ENCODE data around the gene TXNDC11.

Gene TXNDC11

DNA sequence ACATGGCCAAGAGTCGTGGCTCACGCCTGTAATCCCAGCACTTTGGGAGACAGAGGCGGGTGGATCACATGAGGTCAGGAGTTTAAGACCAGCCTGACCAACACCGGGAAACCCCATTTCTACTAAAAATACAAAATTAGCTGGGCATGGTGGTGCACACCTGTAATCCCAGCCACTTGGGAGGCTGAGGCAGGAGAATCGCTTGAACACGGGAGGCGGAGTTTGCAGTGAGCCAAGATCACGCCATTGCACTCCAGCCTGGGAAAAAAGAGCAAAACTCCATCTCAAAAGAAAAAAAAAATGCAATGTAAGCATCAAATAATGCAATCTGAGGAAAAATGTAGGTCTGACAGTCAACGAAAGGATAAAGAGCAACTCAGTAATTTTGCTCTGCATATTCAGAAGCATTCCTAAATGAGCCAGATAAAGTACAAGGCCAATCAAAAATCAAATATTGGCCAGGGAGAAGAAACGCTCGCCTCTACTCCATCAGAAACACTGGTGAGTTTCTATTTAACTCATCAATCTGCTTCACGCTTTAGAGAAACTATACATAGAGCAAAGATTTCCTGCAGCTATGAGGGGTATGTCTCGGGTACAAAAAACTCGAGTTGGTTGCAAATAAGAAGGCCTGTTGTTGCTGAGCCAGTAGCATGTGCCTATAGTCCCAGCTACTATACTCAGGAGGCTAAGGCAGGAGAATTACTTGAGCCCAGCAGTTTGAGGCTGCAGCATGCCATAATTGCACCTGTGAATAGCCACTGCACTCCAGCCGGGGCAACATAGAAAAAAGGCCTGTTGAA is 3.7 kb downstream of the TXNDC11 start:
- H3K4me1 Mint-ChIP-seq: peaks cover 41% of the 10 kb centered on the region
- peaks cover 54% of the 10 kb centered on the region for H3K36me3 Mint-ChIP-seq (ENCODE audit: low read depth)
- H3K27me3 Mint-ChIP-seq (ENCODE audit: low read depth, poor library complexity): peaks cover 3% of the 10 kb centered on the region
- DNase-seq: no peak
- no peak overlapping the region for H3K27ac Mint-ChIP-seq
- TF ChIP-seq, protein P1, sequence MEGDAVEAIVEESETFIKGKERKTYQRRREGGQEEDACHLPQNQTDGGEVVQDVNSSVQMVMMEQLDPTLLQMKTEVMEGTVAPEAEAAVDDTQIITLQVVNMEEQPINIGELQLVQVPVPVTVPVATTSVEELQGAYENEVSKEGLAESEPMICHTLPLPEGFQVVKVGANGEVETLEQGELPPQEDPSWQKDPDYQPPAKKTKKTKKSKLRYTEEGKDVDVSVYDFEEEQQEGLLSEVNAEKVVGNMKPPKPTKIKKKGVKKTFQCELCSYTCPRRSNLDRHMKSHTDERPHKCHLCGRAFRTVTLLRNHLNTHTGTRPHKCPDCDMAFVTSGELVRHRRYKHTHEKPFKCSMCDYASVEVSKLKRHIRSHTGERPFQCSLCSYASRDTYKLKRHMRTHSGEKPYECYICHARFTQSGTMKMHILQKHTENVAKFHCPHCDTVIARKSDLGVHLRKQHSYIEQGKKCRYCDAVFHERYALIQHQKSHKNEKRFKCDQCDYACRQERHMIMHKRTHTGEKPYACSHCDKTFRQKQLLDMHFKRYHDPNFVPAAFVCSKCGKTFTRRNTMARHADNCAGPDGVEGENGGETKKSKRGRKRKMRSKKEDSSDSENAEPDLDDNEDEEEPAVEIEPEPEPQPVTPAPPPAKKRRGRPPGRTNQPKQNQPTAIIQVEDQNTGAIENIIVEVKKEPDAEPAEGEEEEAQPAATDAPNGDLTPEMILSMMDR (IDR thresholded peaks at IDR 0.05): no peak
- peak overlapping the region; percentile 16 for H3K4me3 Mint-ChIP-seq
- H3K9me3 Mint-ChIP-seq: no peaks in the 10 kb centered on the region

DNA sequence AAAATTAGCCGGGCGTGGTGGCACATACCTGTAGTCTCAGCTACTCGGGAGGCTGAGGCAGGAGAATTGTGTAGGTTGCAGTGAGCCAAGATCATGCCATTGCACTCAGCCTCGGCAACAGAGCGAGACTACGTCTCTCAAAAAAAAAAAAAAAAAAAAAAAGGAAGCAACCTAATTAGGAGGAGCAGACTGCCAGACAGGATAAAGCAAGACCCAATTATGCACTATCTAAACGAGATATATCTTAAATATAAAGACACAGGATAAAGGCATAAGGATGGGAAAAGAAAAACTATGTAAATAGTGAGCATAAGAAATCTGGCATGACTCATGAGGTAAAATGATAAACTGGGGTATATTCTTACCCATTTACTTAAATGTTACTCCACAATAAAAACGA is 4.9 kb downstream of the TXNDC11 start:
- Mint-ChIP-seq H3K4me1 (peaks cover 37% of the 10 kb centered on the region), H3K36me3 (ENCODE audit: low read depth) (peaks cover 65% of the 10 kb centered on the region), H3K4me3 (no peak overlapping the region), H3K27ac (no peak overlapping the region), H3K27me3 (ENCODE audit: low read depth, poor library complexity) (peaks cover 3% of the 10 kb centered on the region), H3K9me3 (no peaks in the 10 kb centered on the region)
- DNase-seq: no peak
- TF ChIP-seq, protein P1 (IDR thresholded peaks at IDR 0.05): no peak

DNA sequence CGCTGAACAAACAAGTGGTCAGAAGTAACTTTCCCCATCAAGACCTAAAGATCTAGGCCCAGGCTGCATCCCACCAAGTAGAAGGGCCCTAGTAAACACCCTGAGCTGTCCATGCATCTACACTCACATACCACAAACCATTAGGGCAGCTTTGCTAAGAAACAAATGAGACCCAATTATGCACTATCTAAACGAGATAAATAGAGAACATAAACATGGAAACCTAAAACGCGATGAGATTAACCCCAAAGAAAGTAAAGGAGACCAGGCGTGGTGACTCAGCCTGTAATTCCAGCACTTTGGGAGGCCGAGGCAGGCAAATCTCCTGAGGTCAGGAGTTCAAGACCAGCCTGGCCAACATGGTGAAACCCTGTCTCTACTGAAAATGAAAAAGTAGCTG is 5.8 kb downstream of the TXNDC11 start:
- no peak for DNase-seq
- peaks cover 35% of the 10 kb centered on the region for H3K4me1 Mint-ChIP-seq
- no peak overlapping the region for H3K4me3 Mint-ChIP-seq
- peaks cover 3% of the 10 kb centered on the region for H3K27me3 Mint-ChIP-seq (ENCODE audit: low read depth, poor library complexity)
- no peak overlapping the region for H3K27ac Mint-ChIP-seq
- peaks cover 72% of the 10 kb centered on the region for H3K36me3 Mint-ChIP-seq (ENCODE audit: low read depth)
- TF ChIP-seq, protein P1 (IDR thresholded peaks at IDR 0.05): no peak
- no peaks in the 10 kb centered on the region for H3K9me3 Mint-ChIP-seq

DNA sequence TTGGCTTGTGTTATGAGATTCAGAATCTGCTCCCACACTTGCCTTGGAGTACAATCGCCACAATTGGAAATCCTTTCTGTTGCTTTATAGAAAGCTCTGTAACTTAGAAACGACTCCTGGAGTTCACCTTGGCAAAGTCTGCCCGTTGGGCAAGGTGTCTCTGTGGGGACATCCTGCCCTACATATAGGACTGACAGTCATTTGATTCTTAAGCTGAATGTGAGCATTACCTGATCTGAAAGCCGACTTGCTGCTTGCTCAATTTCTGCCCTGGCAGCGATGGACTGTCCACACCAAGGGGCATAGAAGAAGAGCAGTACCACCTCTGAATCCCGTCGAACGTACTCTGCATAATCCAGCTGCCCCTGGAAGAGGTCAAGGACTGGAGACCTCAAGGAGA is 6.9 kb downstream of the TXNDC11 start:
- peaks cover 3% of the 10 kb centered on the region for H3K27me3 Mint-ChIP-seq (ENCODE audit: low read depth, poor library complexity)
- no peak overlapping the region for H3K4me3 Mint-ChIP-seq
- H3K9me3 Mint-ChIP-seq: no peaks in the 10 kb centered on the region
- TF ChIP-seq, protein P1 (IDR thresholded peaks at IDR 0.05): no peak
- no peak for DNase-seq
- H3K27ac Mint-ChIP-seq: no peak overlapping the region
- H3K36me3 Mint-ChIP-seq (ENCODE audit: low read depth): peaks cover 72% of the 10 kb centered on the region
- H3K4me1 Mint-ChIP-seq: peaks cover 24% of the 10 kb centered on the region

DNA sequence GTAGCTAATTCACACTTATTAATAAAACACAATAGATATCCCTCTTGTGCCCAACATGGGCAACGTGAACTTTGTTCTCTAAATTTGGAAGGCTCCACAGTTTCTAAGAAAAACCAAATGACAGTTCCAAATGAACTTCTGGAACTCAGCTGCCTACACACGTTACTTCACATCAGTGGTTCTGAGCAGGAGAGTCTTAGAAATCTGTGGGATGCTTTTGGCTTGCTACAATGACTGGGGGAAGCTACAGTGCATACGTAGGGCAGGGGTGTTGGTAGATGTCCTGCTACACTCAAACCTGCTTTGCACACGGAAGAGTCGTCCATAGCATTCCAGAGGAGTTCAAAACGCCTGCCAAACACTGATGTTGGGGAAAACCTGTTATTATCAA is 8.0 kb downstream of the TXNDC11 start:
- peaks cover 67% of the 10 kb centered on the region for H3K36me3 Mint-ChIP-seq (ENCODE audit: low read depth)

More for the DNA sequence above, 8.0 kb downstream of the TXNDC11 start:
- peaks cover 3% of the 10 kb centered on the region for H3K27me3 Mint-ChIP-seq (ENCODE audit: low read depth, poor library complexity)
- TF ChIP-seq, protein P1 (IDR thresholded peaks at IDR 0.05): no peak
- DNase-seq: no peak
- peaks cover 13% of the 10 kb centered on the region for H3K4me1 Mint-ChIP-seq
- no peak overlapping the region for H3K27ac Mint-ChIP-seq
- no peaks in the 10 kb centered on the region for H3K9me3 Mint-ChIP-seq
- H3K4me3 Mint-ChIP-seq: no peak overlapping the region

Measured in nephron progenitor cell (in vitro differentiated cells).